ENCODE measurements around the gene CELSR1.

- no peak for TF ChIP-seq CTCF (IDR thresholded peaks at IDR 0.05)
- no peak for TF ChIP-seq POLR2A (IDR thresholded peaks at IDR 0.05)
Observed at GRCh38 chr22:46346680-46347405, 190.6 kb downstream of the CELSR1 start.

Measured in sigmoid colon (tissue), 3 donors.